Activated T-cell treated with anti-CD3 and anti-CD28 coated beads for 48 hours (primary cell): Measurements from ENCODE around the gene PTPN3.

Experiments used
- DNase-seq: peaks from one replicate; pipeline ENCODE4 v3.0.0-alpha.2; 2020; ENCODE audit warnings: low read depth

PTPN3 gene

GRCh38 chr9:109477258-109478050 is 20.7 kb downstream of the PTPN3 start:
- DNase-seq, result no peak

- no peak for DNase-seq
Measured at GRCh38 chr9:109476642-109477257, 21.4 kb downstream of the PTPN3 start.

- DNase-seq, result no peak
Measured at GRCh38 chr9:109475526-109475925, 22.6 kb downstream of the PTPN3 start.

DNA sequence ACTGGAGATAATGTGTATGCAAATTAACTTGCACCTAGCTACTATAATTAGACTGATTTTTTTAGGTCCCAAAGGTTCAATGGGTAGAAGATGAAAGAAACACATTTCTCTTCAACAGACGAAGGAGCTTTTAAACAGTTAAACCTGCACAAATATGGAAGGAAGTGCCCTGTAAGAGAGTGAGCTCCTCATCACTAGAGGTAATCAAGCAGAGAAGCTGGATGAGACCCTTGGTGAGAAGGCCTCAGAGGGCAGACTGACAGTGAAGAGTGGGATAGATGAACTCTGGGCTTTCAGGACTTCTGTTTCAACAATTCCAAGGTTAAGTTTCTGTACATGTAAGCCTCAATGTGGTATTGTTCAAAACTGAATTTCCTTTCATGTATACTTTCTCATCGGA is 23.2 kb downstream of the PTPN3 start:
- DNase-seq, result no peak

DNA sequence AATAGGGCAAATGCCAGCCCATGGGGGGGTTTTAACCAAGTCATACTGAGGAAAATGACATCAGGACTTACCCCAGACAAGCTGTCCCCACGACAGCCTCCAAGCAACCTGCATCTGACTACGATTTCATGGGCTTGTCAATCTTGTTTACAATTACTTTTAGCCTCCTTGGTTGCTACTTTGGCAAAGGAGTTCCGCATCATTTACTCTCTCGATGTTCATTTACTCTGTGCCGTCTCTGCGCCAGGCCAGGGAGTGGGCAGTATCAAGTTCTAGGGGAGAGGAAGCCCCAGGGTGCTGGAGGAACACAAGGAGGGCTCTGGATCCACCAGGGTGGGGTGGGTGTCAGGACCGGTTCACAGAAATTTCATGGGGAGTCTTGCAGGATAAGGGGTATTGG is 23.9 kb downstream of the PTPN3 start:
- no peak for DNase-seq

DNA sequence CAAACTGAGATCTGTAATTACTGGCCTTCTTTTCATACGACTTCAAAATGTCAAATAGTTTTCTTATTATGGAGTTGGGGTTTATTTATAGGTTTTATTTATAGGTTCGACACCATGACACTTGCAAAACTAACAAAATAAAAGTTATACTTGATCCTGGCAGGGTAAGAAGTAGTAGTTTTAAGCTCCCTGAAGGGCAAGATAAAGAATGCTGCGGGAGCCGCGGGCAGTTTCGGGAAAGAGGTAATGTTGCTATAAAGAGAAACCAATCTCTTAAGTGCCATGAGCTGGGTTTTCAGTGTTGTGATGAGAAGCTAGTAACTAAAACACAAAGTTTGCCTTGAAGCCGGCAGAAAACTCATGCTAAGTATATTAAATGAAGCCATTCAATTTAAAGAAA is 24.8 kb downstream of the PTPN3 start:
- no peak for DNase-seq

DNA sequence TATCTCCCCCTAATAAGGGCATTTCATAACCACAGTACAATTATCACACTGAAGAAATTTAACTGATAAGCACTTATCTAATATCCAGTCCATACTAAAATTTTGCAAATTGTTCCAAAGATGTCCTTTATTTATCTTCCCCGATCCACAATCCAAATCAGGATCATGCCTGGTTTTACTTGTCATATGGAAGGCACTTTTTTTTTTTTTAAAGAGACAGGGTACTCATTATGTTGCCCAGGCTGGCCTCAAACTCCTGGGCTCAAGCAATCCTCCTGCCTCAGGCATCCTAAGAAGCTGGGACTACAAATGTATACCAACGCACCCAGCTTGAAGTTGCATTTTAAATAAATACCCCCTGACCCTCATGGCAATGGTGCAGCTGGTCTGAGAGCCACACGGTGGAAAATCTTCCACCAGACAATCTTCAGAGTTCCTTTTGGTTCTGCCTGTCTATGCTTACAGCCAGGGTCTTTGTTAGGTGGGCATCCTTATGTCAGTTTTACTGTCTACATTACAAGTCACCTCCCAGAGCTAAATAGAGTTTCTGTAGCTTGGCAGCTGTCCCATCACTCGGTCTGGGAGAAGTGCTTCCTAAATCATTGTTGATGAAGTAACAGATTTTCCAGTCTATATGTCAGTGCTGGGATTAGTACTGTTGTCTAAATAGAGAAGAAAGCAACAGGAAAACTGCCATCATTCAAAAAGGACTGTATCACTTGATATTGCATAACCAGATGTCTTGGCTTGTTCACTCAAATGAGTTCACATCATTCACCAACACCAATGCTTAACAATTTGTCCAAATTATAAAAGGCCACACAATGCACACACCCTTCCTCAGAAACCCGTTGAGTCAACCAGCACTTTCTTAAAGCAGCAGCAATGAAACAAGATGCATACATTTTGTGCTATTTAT is 26.4 kb downstream of the PTPN3 start:
- DNase-seq, result no peak

- peak; percentile 57 for DNase-seq
Measured at GRCh38 chr9:109469646-109470358, 28.3 kb downstream of the PTPN3 start.

DNA sequence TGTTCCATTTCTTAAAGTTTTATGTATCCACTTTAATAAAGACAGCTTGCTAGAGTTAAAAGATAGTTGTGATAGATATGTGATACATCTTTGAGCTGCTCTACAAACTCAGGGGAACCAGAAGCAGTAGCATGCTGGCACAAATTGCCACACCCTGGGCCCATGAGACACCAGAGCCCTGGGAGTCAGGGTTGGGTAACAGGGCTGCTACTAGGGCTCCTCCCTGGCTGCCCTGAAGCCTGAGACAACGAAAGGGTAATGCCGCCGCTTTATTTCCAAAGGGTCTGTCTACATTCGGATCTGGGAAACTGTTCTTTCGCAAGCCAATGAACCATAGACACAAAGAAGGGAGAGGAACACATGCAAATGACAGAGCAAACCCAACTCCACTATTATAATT is 29.2 kb downstream of the PTPN3 start:
- no peak for DNase-seq

GRCh38 chr9:109467936-109468335 is 30.2 kb downstream of the PTPN3 start:
- no peak for DNase-seq

DNA sequence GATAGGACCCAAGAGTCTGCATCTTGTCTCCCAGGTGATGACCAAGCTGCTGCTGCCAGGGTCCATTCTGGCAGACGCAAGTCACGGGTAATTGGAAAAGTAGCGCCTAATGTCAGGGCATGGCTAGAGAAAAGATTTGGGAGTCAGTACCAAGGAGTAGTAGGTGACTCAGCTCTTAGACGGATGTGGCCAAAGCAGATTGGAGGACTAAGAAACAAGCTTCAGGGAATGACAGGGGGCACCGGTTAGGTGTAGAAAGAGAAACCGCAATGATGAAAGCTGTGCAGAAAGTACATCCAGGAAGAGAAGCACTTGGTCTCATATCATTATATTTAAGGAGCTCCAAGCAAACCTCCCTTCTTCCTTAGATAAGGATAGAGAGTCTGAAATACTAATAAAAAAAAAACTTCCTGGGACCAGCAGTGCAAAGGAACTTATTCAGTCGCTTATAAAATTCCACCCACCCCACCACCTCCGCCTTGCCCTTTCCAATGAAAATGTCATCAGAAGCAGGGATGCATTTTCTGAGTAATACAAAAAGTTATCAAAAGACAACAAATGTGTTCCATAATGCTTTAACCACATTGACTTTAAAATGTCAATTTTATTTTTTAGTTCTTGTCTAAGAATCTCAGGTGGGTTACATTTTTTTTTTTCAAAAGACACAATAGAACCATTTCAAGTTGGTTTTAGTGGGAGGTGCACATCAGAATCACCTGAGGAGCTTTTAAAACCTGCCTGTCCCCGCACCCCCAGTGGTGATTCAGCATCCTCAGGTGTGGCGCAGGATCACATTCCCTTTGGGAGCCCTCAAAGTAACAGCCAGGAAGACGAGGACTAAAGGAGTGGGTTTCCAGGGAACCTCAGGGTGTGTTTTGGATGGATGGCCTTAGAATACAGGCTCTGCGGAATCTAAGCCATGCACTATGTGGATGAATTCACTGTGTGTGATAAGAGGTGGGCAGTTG is 31.2 kb downstream of the PTPN3 start:
- no peak for DNase-seq

DNA sequence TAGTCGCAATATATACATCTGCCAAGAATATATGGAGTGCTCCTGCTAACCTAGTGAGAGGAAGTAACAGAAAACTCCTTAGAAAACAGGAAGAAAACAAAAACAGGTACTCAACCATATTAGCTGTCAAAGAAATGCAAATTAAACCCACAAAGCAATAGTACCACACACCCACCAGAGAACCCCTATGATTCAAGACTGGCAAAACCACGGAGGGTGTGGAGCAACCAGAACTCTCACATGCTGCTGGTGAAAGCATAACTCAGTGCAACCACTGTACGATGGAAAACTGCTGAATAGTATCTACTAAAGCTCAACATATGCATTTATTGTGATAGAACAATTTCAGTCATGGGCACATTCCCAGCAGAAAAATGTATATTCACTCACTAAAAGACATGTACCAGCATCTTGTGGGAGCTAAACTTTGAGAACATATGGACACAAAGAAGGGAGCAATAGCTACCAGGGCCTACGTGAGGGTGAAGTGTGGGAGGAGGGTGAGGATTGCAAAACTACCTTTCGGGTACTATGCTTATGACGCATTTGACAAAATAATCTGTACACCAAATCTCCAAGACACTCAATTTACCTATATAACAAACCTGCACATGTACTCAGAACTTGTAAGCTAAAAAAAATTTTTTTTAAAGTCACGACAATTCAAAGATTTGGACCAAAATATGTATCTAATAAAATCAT is 34.0 kb downstream of the PTPN3 start:
- DNase-seq, result no peak

- DNase-seq, result no peak
Measured at GRCh38 chr9:109460576-109460975, 37.5 kb downstream of the PTPN3 start.

- no peak for DNase-seq
Measured at GRCh38 chr9:109459423-109459822, 38.7 kb downstream of the PTPN3 start.

DNA sequence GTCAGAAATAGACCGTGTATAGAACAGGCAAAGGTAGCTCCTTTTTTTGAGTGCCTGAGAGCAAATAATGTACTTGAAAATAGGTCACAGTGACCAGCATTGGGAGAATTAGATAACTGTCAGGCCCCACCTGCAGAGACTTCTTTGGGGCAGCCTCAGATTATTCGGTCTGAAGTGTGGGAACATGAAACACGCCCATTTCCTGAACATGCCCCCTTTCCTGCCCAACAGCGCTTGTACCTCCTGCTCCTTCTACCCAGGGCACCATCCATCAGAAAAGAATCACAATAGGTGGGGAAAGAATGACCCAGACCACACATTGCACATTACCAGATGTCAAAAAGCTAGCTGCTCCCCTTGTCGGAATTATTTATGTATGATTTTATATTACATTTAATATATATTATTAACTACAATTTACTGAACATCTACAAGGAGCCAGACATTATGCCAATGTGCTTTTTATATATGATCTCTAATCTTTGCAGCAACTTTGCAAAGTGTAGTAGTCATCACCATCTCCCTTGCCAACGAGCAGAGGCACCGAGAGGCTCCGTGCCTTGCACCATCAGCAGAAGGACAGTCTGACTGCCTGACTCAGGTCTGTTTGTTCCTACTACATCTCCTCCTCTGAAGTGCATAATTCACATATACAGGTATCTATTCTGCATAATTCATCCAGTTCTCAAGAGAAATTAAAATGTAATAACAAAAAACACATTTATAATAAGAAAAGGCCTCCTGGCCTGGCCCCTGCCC is 39.5 kb downstream of the PTPN3 start:
- DNase-seq, result no peak

GRCh38 chr9:109456811-109457210 is 41.3 kb downstream of the PTPN3 start:
- no peak for DNase-seq

DNA sequence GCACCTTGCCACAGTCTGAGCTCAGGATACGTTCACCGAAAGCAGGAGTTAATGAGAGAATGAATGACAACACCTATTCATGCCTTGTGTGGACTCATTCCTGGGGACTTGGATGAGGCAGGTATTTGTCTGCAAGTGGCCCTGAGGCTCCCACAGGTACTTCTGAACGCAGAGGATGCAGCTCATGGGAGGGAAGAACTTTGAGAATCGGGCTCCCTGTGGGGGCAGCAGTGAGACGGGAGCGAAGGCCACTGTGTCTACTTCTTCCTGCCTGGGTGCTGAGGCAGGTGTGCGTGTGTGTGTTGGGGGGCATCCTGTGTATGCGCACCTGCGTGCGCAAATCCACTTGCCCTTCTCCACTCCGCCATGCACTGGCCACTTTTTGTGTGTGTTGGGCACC is 42.2 kb downstream of the PTPN3 start:
- no peak for DNase-seq

DNA sequence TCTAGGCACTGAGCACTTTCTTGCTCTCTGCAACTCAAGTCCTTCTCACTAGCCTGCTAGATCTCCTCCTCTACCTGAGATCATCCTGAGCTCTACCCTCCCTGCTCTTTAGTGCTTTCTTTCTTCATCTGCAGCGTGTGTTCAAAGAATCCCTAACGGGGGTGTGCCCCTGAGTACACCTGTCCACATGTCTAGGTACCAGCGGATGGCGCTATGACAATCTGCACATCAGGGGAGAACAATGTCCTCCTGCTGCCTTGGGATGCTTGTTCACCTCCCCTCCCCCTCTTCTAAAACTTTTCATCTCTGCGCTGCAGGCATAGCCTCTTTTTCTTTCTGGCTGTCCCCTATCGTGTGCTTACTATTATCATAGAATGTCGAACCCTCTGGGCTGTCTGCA is 42.7 kb downstream of the PTPN3 start:
- DNase-seq, result no peak

GRCh38 chr9:109454601-109455155 is 43.4 kb downstream of the PTPN3 start:
- no peak for DNase-seq
